Measurements from ENCODE around the gene FLT3.

DNA sequence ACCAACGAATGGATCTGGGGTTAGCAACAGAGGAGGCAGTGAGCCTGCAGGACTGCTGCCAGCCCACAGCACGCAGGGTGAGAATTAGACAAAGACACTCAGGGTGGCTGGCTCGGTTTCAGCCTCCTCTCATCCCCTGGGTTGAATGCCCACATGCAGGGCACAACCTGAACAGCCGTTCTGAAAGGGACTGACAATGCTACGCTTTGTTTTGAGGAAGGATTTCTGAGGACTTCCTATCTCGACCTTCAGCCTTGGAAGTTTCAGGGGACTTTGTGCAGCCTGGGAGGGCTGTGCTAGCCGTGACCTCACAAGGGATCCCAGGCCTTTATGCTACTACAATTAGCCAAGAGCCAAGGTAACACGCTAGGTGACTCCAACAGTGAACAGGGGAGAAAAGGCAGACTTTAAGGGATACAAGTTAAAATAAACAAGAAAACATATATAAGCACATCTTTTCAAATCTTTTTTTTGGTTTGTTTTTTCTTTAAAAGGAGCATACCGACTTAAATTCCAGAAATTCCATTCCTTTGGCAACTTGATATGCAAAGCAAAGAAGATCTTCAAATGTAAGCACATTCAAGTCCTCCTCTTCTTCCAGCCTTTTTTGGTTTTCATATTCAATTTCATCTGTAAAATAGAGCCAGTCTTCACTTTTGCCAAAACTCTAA is 77.4 kb downstream of the FLT3 start:
- TF ChIP-seq, protein P1, sequence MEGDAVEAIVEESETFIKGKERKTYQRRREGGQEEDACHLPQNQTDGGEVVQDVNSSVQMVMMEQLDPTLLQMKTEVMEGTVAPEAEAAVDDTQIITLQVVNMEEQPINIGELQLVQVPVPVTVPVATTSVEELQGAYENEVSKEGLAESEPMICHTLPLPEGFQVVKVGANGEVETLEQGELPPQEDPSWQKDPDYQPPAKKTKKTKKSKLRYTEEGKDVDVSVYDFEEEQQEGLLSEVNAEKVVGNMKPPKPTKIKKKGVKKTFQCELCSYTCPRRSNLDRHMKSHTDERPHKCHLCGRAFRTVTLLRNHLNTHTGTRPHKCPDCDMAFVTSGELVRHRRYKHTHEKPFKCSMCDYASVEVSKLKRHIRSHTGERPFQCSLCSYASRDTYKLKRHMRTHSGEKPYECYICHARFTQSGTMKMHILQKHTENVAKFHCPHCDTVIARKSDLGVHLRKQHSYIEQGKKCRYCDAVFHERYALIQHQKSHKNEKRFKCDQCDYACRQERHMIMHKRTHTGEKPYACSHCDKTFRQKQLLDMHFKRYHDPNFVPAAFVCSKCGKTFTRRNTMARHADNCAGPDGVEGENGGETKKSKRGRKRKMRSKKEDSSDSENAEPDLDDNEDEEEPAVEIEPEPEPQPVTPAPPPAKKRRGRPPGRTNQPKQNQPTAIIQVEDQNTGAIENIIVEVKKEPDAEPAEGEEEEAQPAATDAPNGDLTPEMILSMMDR (IDR thresholded peaks at IDR 0.05; ENCODE audit: low read depth, low read length, missing input control), result no peak
- TF ChIP-seq JUND (IDR thresholded peaks at IDR 0.05), result no peak

Data from liver (tissue), 3 donors.